Activated CD8-positive, alpha-beta T cell treated with anti-CD3 and anti-CD28 coated beads for 36 hours (primary cell): ENCODE results near the gene AK6. TPM values are rescaled to one million over a fixed set of nuclear protein-coding genes. Genes with fewer than 3 reads are reported as not detected.

ENCODE experiments used
- ATAC-seq: fragments of 200-7000 bp; cut with Tn5 transposase; one replicate; pipeline ENCODE4 v1.10.0; 2021; ENCODE audit warnings: mild to moderate bottlenecking, moderate library complexity
- CTCF ChIA-PET: fragments of 350-600 bp; sonication (Branson Sonifier 250); formaldehyde crosslinking; loops from one replicate; lab custom pipeline; 2021; ENCODE audit warnings: antibody characterized with exemption; lab: Charles Lee
- POLR2A ChIA-PET: fragments of 350-600 bp; sonication (Branson Sonifier 250); formaldehyde crosslinking; loops from one replicate; lab custom pipeline; 2021; ENCODE audit warnings: antibody characterized with exemption; lab: Charles Lee
- DNase-seq: peaks from one replicate; pipeline ENCODE4 v3.0.0-alpha.2; 2020
- H3K27ac Mint-ChIP-seq: one replicate; pipeline ENCODE4 v1.8.0; 2021; ENCODE audit warnings: mild to moderate bottlenecking, mixed read lengths
- H3K27me3 Mint-ChIP-seq: one replicate; pipeline ENCODE4 v1.8.0; 2021; ENCODE audit warnings: mixed read lengths
- H3K36me3 Mint-ChIP-seq: one replicate; pipeline ENCODE4 v1.8.0; 2021; ENCODE audit warnings: low read depth, mixed read lengths
- H3K4me1 Mint-ChIP-seq: one replicate; pipeline ENCODE4 v1.8.0; 2021; ENCODE audit warnings: low read depth, mixed read lengths
- H3K4me3 Mint-ChIP-seq: one replicate; pipeline ENCODE4 v1.8.0; 2021; ENCODE audit warnings: mild to moderate bottlenecking, moderate library complexity, mixed read lengths
- H3K9me3 Mint-ChIP-seq: one replicate; pipeline ENCODE4 v1.8.0; 2021; ENCODE audit warnings: mixed read lengths
- CTCF ChIP-seq: fragments of 200-600 bp; IDR thresholded peaks from one replicate; pipeline ENCODE4 v1.8.0; 2022; ENCODE audit warnings: antibody characterized with exemption, mild to moderate bottlenecking
- intact Hi-C: fragments of 100-400 bp; cut with micrococcal nuclease; formaldehyde crosslinking; loops from one replicate; pipeline ENCODE4 v1.10.0; 2022
- total RNA-seq, 2 experiments: library from RNA; stranded (reverse); gene quantifications; one replicate each; pipeline ENCODE4 v1.2.3, GENCODE V29; 2021

Gene AK6
- 100 to 1,000 TPM in 1 of 2 experiments, 10 to 100 TPM in 1; 95.7 to 107 TPM for total RNA-seq

- DNase-seq (peak; percentile 97), ATAC-seq (peak; percentile 95)
- peaks cover 34% of the 10 kb centered on the region for H3K36me3 Mint-ChIP-seq
- H3K9me3 Mint-ChIP-seq: no peaks in the 10 kb centered on the region
- H3K4me1 Mint-ChIP-seq: peaks cover 40% of the 10 kb centered on the region
- no peak for TF ChIP-seq CTCF
- peak within 1 kb of the TSS; percentile 89 for H3K4me3 Mint-ChIP-seq
- intact Hi-C loops: loop anchor here (2.0 to 10.0 kb wide), 2 partner anchors 275 to 327 kb away; partner anchors contain the start of gene SLC30A5
- H3K27me3 Mint-ChIP-seq: no peaks in the 10 kb centered on the region
- ChIA-PET CTCF (interaction anchor here (1.3 kb wide), 1 partner anchor 35 kb away, joined by 4 read pairs; no protein-coding TSS in a partner anchor), POLR2A (interaction anchor here (0.7 to 1.8 kb wide), 6 partner anchors 10 to 180 kb away, joined by 3 to 8 read pairs (median 4); partner anchors contain the start of gene CENPH)
- peak within 1 kb of the TSS; percentile 100 for H3K27ac Mint-ChIP-seq
These were observed at the start of gene AK6, which contains the start of the genes RAD17 and TAF9 for GRCh38 chr5:69369340-69370121. AK6 (minus strand) TSS chr5:69369520; CDS start chr5:69369490, 30 bp downstream. RAD17 (plus strand) TSS chr5:69369818; CDS start chr5:69372209, 2,391 bp downstream. TAF9 (minus strand) TSS chr5:69369520; CDS start chr5:69365737, 3,783 bp downstream.

DNA sequence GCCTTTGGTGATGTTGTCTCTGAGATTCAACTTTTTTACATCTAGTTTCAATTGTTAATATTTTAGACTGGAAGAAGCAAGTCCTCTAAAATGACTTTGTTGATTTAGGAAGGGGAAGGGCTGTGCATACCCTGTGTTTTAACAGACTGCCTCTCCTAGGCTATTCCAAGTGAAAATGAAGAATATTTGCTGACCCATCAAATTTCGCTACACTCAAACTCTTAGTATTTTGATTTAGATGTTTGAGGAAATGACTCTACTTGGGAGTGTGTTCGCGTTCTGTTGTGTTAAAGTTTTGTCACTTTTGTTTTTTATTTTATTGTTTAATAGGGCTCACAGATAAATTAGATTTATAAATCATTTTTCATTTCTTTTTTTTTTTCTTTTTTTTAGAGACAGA, 49.2 kb upstream of the AK6 start:
- no peak for DNase-seq
- Mint-ChIP-seq H3K4me3 (no peak overlapping the region), H3K27ac (no peak overlapping the region), H3K27me3 (no peaks in the 10 kb centered on the region), H3K4me1 (no peaks in the 10 kb centered on the region), H3K9me3 (no peaks in the 10 kb centered on the region), H3K36me3 (peaks cover 13% of the 10 kb centered on the region)
- intact Hi-C loops: no loop called here
- no peak for ATAC-seq
- CTCF ChIA-PET: no interaction called here
- TF ChIP-seq CTCF: no peak
- POLR2A ChIA-PET: no interaction called here

GRCh38 chr5:69416699-69417098, 47.4 kb upstream of the AK6 start:
- intact Hi-C loops: no loop called here
- ChIA-PET CTCF (no interaction called here), POLR2A (no interaction called here)
- H3K27ac Mint-ChIP-seq: no peak overlapping the region
- H3K4me3 Mint-ChIP-seq: no peak overlapping the region
- DNase-seq (no peak), ATAC-seq (no peak)
- H3K36me3 Mint-ChIP-seq: peaks cover 14% of the 10 kb centered on the region
- no peaks in the 10 kb centered on the region for H3K4me1 Mint-ChIP-seq
- H3K9me3 Mint-ChIP-seq: no peaks in the 10 kb centered on the region
- H3K27me3 Mint-ChIP-seq: no peaks in the 10 kb centered on the region
- TF ChIP-seq CTCF: no peak

DNA sequence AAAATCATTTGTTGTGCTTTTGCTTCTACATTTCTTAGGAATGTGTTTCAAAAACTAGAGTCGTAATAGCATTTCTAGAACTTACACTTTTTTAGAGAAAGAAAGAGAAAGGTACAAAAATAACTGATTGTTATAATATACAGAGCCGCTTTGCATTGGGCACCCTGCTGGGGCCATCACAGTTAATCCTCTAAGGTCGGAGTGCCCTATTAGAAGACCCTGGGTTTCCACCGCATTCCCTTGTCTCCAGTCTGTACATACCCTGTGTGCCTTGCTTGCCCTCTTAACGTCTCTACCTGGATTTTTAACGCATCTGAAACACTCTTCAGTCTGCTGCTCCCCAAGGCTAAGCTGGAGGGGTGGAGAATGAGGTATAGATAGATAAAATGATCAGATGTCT, 46.9 kb upstream of the AK6 start:
- Mint-ChIP-seq H3K36me3 (peaks cover 18% of the 10 kb centered on the region), H3K27ac (no peak overlapping the region), H3K9me3 (no peaks in the 10 kb centered on the region), H3K27me3 (no peaks in the 10 kb centered on the region), H3K4me3 (peak overlapping the region; percentile 47), H3K4me1 (no peaks in the 10 kb centered on the region)
- ChIA-PET POLR2A (no interaction called here), CTCF (no interaction called here)
- no peak for TF ChIP-seq CTCF
- intact Hi-C loops: no loop called here
- DNase-seq (no peak), ATAC-seq (no peak)

DNA sequence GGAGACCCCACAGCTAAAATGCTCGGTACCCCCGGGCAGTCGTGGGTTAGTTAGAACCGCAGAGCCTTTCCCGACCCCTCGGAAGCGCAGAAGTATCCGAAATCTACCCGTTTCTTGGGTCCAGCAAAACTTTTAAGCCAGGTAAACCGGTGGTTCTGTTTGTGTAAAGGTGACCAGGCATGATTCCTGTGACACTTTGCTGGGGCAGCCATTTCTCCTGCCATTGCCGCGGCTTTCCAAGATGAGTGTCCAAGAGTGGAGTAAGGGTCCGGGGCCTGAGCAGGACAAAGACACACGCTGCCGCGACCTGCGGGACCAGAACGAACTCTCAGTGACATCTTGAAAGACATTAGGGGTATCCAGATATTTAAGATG, 46.3 kb upstream of the AK6 start:
- H3K4me1 Mint-ChIP-seq: no peaks in the 10 kb centered on the region
- no peaks in the 10 kb centered on the region for H3K27me3 Mint-ChIP-seq
- H3K36me3 Mint-ChIP-seq: peaks cover 18% of the 10 kb centered on the region
- H3K27ac Mint-ChIP-seq: no peak overlapping the region
- CTCF ChIA-PET: no interaction called here
- no peak for DNase-seq
- no peak for TF ChIP-seq CTCF
- peak overlapping the region; percentile 47 for H3K4me3 Mint-ChIP-seq
- H3K9me3 Mint-ChIP-seq: no peaks in the 10 kb centered on the region
- ATAC-seq: no peak
- POLR2A ChIA-PET: no interaction called here
- intact Hi-C loops: no loop called here
